K562 (cell line): ENCODE data around the gene ARHGAP42. TPM values are rescaled to one million over a fixed set of nuclear protein-coding genes. Genes with fewer than 3 reads are reported as not detected.
A peak's percentile ranks its signal among the peaks of the same experiment; 100 is the strongest.

Source experiments
- ARID2 ChIP-seq: fragments of 450-650 bp; IDR thresholded peaks from 2 replicates; pipeline ENCODE4 v1.6.1; 2017; ENCODE audit warnings: antibody characterized with exemption, mild to moderate bottlenecking
- ATF1 ChIP-seq, 2 experiments: fragments of 450-650 bp in 1 of 2; IDR thresholded peaks; 2 replicates each; pipeline ENCODE4 v1.6.1; 2016; ENCODE audit warnings: missing compliant biosample characterization in 1 of 2, missing genetic modification characterization in 1 of 2
- CSDE1 ChIP-seq, 2 experiments: fragments of 450-650 bp; IDR thresholded peaks; 2 replicates each; pipeline ENCODE4 v1.6.1; 2016; ENCODE audit warnings: mild to moderate bottlenecking in 1 of 2
- CUX1 ChIP-seq: fragments of 200-800 bp; sonication (Bioruptor generic); IDR thresholded peaks from 2 replicates; pipeline ENCODE4 v1.6.1; 2016; ENCODE audit warnings: missing genetic modification characterization, missing compliant biosample characterization
- DNMT1 ChIP-seq: fragments of 450-650 bp; IDR thresholded peaks from 2 replicates; pipeline ENCODE4 v1.6.1; 2016; ENCODE audit warnings: antibody characterized with exemption, mild to moderate bottlenecking
- E2F3 ChIP-seq: fragments of 250-450 bp; sonication (Bioruptor Pico); IDR thresholded peaks from 2 replicates; pipeline ENCODE4 v1.4.0; 2020; ENCODE audit warnings: mild to moderate bottlenecking
- ELF4 ChIP-seq: fragments of 450-650 bp; formaldehyde crosslinking; IDR thresholded peaks from 2 replicates; pipeline ENCODE4 v1.4.0; 2022; ENCODE audit warnings: missing genetic modification characterization
- FOXK1 ChIP-seq: sonication (generic); formaldehyde crosslinking; IDR thresholded peaks from 2 replicates; pipeline ENCODE4 v1.8.0; 2022; ENCODE audit warnings: missing genetic modification reagents, mild to moderate bottlenecking, borderline replicate concordance
- HNRNPK ChIP-seq: fragments of 200-400 bp; formaldehyde crosslinking; IDR thresholded peaks from one replicate; pipeline ENCODE4 v1.6.1; 2018; ENCODE audit warnings: mild to moderate bottlenecking, low read depth, low read length; ENCODE audit not compliant: poor library complexity, severe bottlenecking
- MIER1 ChIP-seq: fragments of 450-650 bp; IDR thresholded peaks from 2 replicates; pipeline ENCODE4 v1.6.1; 2016; ENCODE audit warnings: antibody characterized with exemption, mild to moderate bottlenecking, low read depth
- PPARD ChIP-seq: fragments of 250-450 bp; sonication (Bioruptor Pico); IDR thresholded peaks from 2 replicates; pipeline ENCODE4 v1.8.0; 2022; ENCODE audit warnings: inconsistent platforms, mild to moderate bottlenecking, moderate library complexity
- RFX7 ChIP-seq: fragments of 250-450 bp; sonication (Bioruptor Pico); IDR thresholded peaks from 2 replicates; pipeline ENCODE4 v1.5.1; 2021; ENCODE audit warnings: mild to moderate bottlenecking
- SIRT6 ChIP-seq: IDR thresholded peaks from one replicate; pipeline ENCODE4 v1.6.1; 2012; ENCODE audit warnings: low read depth, mild to moderate bottlenecking, control low read depth, inconsistent platforms, low read length, moderate library complexity
- YY1 ChIP-seq, 3 experiments: IDR thresholded peaks; 2 replicates each; pipeline ENCODE4 v1.6.1; 2011; ENCODE audit warnings: low read length in 2 of 3, mild to moderate bottlenecking in 2 of 3, moderate library complexity in 2 of 3, borderline replicate concordance in 1 of 3, control low read depth in 1 of 3, low read depth in 1 of 3; ENCODE audit not compliant: insufficient read depth in 3 of 3, insufficient replicate concordance in 2 of 3, control insufficient read depth in 1 of 3, insufficient read length in 1 of 3; ENCODE audit errors: extremely low read depth in 1 of 3
- ZNF431 ChIP-seq: sonication (generic); formaldehyde crosslinking; IDR thresholded peaks from 2 replicates; pipeline ENCODE4 v1.8.0; 2022; ENCODE audit warnings: mild to moderate bottlenecking, missing genetic modification reagents
- ZNF449 ChIP-seq: fragments of 250-450 bp; sonication (Bioruptor Pico); IDR thresholded peaks from 2 replicates; pipeline ENCODE4 v1.8.0; 2022; ENCODE audit warnings: moderate library complexity, mild to moderate bottlenecking, inconsistent platforms
- ZNF740 ChIP-seq, 3 experiments: fragments of 200-800 bp in 1 of 3; sonication (Bioruptor generic) in 1 of 3; sonication (generic) in 1 of 3; formaldehyde crosslinking in 1 of 3; IDR thresholded peaks; 2 replicates each; pipeline versions ENCODE4 v1.6.1 to v1.8.0; 2016 to 2022; ENCODE audit warnings: mild to moderate bottlenecking in 2 of 3, missing compliant biosample characterization in 2 of 3, missing genetic modification characterization in 2 of 3, missing genetic modification reagents in 1 of 3
- polyA plus RNA-seq, 8 experiments: library from polyadenylated mRNA; depleted of rRNA in 4 of 8; stranded (reverse) in 5 of 8; unstranded in 3 of 8; fragments of >200 nt; fragmentation: Nextera tagmentation in 2 of 8; fragmentation: Illumina TruSeq in 1 of 8; extraction: Ambion mirVana in 2 of 8; extraction: Trizol in 1 of 8; gene quantifications; 2 replicates each; pipeline versions ENCODE4 v1.2.1 to v1.2.3, GENCODE V29; 2011 to 2014; ENCODE audit warnings: inconsistent platforms in 1 of 8, missing spikeins in 1 of 8
- total RNA-seq, 7 experiments: library from RNA; depleted of rRNA in 6 of 7; stranded (reverse); fragments of >200 nt in 6 of 7; fragmentation: Illumina TruSeq in 2 of 7; extraction: Trizol in 2 of 7; gene quantifications; 2 replicates each; pipeline versions ENCODE4 v1.2.1 to v1.2.3, GENCODE V29; 2011 to 2021; ENCODE audit warnings: low replicate concordance in 1 of 7

ARHGAP42 gene
- total and polyA plus RNA-seq, 9 of the 15 experiments (the other 6 are each of a cell fraction or from before 2014, with no cell fraction given), result 0.95 to 6.1 (median 2.4) TPM

GRCh38 chr11:101014600-101015285 is 327.7 kb downstream of the ARHGAP42 start (continued):
- TF ChIP-seq MIER1 (no peak), ZNF449 (CRISPR knock-in tag) (peak; percentile 72; the same call in 1 of the 2 replicates), ATF1 (CRISPR knock-in tag; IDR thresholded peaks at IDR 0.05) (no peak), ATF1 (tag; IDR thresholded peaks at IDR 0.05) (peak; percentile 68; the same call in 1 of the 2 replicates), PPARD (CRISPR knock-in tag) (no peak; the same call in 1 of the 2 replicates), RFX7 (CRISPR knock-in tag) (no peak), ZNF431 (CRISPR knock-in tag) (no peak), HNRNPK (no peak), E2F3 (peak; percentile 87; the same call in 1 of the 2 replicates), CSDE1 (IDR thresholded peaks at IDR 0.05) (no peak), YY1 (IDR thresholded peaks at IDR 0.05; ENCODE audit: borderline replicate concordance in 1 of 3, control insufficient read depth in 1 of 3, extremely low read depth in 1 of 3, insufficient read depth in 3 of 3, insufficient read length in 1 of 3, insufficient replicate concordance in 2 of 3, low read depth in 1 of 3, low read length in 2 of 3) (peak in 1 of 3 experiments; percentile 34), DNMT1 (no peak), CUX1 (CRISPR knock-in tag) (peak; percentile 92), ZNF740 (CRISPR knock-in tag; IDR thresholded peaks at IDR 0.05) (no peak), ZNF740 (tag; IDR thresholded peaks at IDR 0.05) (peak in 1 of 2 experiments; percentile 99; a peak in 2 of 4 replicates), FOXK1 (CRISPR knock-in tag) (no peak), ARID2 (no peak), ELF4 (CRISPR knock-in tag) (no peak), SIRT6 (no peak)
